HG03469 (cell line): ENCODE results near the gene HAVCR2.
"Not testable (repeated sequence)": the region's sequence is repeated elsewhere in the genome, so short reads cannot be mapped to it uniquely, and the experiment has no call there.

ENCODE experiments used
- ATAC-seq: cut with Tn5 transposase; IDR thresholded peaks from one replicate; pipeline ENCODE4 v1.9.1; 2021; ENCODE audit warnings: mild to moderate bottlenecking, moderate library complexity, moderate number of reproducible peaks; ENCODE audit not compliant: unreplicated experiment

The HAVCR2 gene

DNA sequence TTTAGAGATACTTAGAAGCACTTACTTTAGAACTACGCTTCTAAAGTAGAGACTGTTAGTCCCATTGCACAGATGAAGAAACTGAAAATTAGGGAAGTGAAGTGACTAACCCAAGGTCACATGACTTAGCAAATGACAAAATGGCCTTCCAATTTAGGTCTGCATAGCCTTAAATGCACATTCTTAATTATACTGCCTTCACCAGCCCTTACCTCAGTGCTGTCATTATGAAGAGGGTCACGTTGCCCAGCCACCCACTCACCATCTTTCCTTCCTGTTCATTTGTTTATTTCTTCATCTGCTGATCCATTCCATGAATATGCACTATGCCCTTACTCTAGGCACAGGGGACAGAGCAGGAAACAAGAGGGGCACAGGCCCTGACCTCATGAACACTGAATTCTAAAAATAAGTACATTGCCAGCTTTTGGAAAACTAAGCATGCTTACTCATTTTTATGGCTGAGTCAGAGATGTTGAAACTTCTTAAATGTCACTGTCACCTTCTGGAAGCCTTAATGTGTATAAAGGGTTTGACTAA lies 8.6 kb downstream of the HAVCR2 start:
- no peak for ATAC-seq

DNA sequence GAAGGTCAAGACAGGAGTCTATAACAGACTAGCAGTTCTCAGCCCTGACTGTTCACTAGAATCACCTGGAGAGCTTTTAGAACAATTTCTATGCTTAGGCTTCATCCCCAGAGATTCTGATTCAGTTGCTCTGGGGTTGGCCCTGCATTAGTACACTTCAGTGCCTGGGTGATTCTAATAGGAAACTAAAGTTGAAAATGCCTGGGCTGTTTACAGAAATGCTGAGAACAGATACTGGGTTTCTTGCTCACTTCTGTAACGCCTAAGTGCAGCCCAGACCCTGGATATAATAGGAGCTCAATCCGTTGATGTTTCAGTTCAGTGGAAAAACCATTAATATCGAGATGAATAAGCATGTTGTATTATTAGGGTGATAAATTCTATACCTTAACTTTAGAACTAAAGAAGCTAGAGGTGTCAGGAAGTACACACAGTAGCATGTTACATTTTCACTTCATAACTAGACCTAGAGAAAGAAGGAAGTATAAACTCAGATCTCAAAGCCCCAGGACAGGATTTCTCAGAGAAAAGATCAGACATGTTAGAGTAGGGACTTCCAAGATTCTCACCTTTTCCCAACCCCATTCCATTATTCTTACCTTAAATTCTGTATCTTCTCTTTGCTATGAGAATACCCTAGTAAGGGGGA lies 20.4 kb downstream of the HAVCR2 start:
- no peak for ATAC-seq

DNA sequence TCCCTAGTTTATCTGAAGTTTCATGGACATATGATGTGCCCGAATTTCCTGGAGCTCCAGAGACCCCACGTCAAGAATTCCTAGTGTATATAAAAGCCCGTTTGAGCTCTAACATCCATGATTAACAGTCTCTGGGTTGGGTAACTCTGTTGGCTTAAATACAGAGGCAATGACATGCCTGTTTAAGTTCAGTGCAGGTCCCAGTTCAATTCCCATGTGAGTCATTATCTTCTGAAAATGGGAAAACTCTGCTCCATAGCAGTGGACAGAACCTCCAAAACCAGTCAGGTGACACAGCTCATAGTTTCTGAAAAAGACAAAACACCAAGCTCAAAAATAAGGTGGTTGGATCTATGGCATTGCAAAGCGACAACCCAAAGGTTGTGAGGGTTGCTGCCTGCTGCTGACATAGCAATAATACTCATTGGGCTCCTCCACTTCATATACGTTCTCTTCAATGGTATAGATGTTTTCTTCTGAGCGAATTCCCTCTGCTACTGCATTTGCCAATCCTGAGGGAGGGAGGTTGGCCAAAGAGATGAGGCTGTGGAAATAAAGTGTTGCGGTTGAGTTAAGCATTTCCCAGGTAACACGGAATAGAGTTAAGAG lies 22.0 kb downstream of the HAVCR2 start:
- ATAC-seq: no peak

DNA sequence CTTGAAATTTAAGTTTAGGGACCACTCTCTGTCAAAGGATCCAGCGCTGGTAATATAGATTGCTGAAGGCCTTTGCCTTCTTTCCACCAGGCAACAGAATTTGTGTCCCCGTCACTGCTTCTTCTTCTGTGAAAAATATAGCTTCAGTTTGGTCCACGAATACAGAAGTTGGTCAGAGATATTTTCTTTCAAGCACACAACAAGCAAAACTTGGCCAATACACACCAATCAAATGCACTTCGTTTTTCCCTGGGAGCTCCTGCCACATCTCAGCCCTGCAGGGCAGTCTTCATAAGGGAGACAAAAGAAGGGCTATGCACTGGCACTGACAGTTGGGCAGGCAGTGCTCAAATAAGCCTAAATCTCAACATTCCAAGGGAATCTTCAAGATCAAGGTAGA lies 22.9 kb downstream of the HAVCR2 start:
- no peak for ATAC-seq

DNA sequence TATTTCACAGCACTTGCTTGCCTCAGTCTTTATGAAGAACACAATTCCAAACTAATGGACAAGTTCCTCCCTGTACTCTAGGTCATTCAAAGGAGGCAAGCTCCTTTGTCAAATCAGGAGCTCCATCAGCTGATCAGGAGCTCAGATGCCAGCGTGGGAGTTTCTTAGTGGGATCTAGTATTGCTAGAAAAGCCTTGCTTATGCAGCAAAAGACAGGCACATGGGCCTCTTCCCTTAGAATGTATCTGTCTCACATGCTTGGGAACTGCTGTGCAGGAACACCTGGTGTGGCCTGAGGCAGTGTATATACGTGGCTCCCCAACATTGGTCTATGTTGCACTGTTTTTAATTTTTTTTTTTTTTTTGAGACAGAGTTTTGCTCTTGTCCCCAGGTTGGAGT lies 28.6 kb downstream of the HAVCR2 start:
- ATAC-seq: no peak

DNA sequence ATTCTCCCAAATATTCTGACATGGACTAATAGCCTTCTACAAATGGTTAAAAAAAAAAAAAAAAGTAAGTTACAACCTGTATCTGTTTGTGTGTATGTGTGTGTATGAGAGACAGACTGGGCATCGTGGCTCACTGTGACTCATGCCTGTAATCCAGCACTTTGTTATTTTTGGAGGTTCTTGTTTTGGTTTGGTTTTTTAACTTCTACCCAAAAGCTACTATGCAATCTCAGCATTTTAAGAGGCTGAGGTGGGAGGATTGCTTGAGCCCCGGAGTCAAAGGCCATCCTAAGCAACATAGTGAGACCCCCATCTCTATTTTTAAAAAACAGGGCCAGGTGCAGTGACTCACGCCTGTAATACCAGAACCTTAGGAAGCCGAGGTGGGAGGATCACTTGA lies 32.3 kb downstream of the HAVCR2 start:
- ATAC-seq: no peak

DNA sequence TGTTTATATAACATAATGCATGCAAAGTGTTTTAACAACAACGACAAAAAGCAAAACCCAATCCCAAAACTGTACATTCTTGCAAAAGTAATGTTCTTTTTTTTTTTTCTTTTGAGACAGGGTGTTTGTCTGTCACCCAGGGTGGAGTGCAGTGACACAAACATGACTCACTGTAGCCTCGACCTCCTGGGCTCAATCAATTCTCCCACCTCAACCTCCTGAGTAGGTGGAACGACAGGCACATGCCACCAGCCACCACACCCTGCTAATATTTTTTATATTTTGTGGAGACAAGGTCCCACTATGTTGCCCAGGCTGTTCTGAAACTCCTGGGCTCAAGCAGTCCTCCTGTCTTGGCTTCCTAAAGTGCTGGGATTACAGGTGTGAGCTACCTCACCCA lies 36.3 kb downstream of the HAVCR2 start:
- no peak for ATAC-seq

DNA sequence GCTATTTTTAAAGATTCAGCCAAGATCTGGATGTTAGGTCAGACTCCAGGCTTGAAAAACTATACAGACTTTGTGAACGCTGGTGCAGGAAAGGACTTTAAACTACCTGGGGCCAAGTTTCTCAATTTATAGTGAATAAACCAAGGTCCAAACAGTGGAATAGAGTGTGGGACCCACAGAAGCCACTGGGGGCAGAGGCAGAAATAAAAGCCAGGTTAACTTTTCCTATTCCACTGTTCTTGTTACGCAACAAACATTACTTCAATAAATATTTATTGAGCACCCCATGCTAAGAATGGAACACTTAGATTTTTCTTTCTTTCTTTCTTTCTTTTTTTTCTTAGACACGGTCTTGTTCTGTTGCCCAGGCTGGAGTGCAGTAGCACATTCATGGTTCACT lies 38.9 kb downstream of the HAVCR2 start:
- no peak for ATAC-seq

DNA sequence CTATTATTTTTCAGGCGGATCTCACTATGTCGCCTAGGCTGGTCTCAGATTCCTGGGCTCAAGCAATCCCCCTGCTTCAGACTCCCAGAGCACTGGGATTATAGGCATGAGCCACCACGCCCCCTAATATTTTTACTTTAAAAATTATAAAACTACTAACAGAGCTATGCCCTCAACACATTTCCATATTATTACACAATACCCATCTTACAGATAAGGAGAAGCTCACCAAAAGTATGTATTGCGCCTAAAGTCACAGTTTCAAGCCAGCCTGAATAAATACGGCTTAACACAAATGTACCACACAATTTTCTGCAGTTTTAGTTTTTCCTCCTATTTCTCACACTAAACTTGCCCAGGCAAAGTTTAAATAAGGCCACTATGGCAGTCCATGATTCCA lies 40.1 kb downstream of the HAVCR2 start:
- ATAC-seq: no peak

DNA sequence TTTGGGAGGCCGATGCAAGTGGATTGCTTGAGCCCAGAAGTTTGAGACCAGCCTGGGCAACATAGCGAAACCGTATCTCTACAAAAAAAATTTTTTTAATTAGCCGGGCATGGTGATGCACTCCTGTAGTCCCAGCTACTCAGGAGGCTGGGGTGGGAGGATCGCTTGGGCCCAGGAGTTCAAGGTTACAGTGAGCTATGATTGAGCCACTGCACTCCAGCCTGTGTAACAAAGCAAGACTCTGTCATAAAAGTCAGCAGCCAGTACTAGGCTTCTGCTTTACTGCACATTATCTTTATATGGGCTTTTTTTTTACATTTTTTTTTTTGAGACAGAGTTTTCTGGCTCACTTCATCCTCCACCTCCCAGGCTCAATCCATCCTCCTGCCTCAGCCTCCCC lies 40.5 kb downstream of the HAVCR2 start:
- no peak for ATAC-seq

DNA sequence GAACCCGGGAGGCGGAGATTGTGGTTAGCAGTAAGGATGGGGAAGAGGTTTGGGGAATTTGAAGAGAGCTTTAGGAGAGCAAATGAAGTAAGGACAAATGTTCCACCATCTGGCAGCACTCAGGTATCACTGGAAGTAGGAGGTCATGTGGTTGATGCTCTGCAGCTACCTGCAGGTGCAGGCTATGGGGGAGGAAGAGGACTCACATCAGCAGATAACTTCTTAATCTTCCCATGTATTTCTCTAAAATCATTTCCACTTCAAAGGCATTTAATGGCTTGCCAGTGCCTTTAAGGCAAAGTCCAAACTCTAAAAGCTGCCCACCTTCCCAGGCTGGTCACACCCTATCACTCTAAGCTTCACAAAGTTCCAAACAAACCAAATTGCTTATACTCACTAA lies 41.8 kb downstream of the HAVCR2 start:
- ATAC-seq: no peak

DNA sequence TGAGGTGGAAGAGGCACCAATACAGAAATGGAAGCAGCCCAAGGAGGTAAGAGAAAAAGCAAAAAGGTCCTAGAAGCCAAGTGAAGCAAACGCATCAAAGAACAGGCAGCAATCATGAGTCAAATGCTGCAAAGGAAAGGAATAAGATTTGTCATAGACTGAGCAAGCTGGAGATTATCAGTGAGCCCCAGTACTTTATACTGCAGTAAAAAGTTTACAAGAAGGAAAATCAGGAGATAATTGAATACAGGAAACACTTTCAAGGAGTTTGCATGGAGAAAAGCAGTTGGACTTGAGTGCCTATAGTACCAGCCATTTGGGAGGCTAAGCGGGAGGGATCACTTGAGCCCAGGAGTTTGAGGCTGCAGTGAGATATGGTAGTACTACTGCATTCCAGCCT lies 42.8 kb downstream of the HAVCR2 start:
- no peak for ATAC-seq

DNA sequence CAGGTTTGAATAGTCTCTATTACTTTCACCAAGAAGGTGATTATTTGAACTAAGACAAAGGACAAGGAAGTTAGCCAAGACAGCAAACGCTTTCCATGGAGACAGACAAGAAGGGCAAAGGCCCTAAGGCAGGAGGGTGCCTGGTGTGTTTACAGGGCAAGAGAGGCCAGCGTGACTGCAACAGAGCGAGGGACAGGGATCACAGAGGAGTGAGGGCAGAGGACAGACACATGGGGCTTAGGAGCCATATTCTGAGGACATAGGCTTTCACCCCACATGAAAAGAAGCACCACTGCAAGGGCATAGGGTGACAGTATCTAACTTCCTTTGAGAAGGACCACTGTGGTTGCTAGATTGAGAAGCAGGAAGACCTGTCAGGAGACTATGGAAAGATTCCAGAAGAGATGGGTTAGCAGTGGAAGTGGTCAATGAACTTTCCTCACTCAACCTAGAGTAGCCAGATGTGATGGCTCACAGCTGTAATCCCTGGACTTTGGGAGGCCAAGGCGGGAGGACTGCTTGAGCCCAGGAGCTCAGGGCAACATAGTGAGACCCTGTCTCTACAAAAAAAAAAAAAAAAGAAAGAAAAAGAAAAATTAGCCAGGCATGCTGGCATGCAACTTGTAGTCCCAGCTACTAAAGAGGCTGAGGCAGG lies 44.9 kb downstream of the HAVCR2 start:
- ATAC-seq: no peak

DNA sequence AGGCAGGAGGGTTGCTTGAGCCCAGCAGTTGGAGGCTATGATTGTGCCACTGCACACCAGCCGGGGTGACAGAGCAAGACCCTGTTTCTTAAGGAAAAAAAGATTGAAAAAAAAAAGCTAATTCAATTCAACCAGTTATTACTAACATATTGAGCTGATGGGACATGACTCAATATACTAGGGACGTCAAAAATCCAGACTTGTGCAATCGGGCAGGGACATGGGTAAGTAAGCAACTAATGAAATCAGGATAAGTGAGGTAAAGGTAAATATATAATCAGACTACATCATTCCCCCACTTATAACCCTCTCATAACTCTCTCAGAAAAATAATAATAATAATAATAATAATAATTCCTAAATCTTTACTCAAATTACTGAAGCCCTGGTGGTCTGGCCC lies 49.0 kb downstream of the HAVCR2 start:
- no peak for ATAC-seq

DNA sequence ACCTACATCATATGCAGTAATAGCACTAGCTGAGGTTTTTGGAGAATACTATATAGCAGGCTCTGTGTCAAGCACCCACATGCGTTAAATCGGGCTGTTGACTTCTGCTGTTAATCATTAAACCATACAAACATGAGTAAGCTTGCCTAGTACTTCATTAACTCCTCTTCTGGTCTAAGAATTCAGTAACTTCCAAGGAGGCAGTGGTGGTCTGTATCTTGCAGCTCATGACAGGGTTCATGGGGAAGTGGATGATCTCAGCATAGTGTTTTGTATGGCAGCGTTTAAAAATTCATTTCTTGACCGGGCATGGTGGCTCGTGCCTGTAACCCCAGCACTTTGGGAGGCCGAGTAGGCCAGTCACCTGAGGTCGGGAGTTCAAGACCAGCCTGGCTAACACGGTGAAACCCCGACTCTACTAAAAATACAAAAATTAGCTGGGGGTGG lies 49.7 kb downstream of the HAVCR2 start, which contains the start of gene HAVCR1:
Gene HAVCR1, minus strand, starts transcription at position 24 of the 447 bp plus-strand sequence. CDS start 1,173 bp downstream, outside the sequence.
- ATAC-seq: no peak

DNA sequence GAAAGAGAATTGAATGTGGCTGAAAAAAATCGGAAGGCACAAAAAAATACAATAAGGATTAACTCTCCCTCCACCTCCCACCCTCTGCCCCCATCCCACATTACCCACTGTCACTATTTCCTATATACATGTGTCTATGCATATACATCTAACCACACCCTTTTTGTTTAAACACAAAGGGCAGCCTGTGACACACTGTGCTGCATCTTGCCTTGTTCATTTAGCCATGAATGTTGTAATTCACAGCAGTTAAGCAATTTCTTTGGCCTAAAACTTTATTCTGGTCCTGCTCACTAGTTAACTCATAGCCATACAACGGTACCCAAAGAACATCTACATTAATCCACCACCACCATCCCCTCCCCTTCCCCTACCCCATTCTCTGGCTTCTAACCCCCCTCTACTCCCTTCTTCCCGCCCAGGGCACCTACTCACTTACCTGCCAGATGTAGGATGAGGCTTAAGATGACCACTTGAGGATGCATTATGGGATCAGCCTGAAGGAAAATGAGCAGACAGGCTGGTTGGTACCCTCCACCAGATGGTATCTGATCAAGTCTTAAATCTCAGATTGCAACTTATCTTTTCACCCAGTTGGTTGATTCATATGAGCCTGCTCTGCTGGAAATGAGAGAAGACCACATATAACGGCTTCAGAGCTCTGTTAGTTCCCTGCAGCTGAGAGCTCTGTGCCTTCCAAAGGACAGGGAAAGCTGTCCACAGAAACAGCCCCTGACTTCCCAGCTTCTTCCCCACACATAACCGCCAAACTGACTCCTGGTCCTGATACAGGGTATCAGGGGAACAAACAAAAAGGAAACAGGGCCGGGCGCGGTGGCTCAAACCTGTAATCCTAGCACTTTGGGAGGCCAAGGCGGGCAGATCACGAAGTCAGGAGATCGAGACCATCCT lies 51.1 kb downstream of the HAVCR2 start:
- no peak for ATAC-seq

DNA sequence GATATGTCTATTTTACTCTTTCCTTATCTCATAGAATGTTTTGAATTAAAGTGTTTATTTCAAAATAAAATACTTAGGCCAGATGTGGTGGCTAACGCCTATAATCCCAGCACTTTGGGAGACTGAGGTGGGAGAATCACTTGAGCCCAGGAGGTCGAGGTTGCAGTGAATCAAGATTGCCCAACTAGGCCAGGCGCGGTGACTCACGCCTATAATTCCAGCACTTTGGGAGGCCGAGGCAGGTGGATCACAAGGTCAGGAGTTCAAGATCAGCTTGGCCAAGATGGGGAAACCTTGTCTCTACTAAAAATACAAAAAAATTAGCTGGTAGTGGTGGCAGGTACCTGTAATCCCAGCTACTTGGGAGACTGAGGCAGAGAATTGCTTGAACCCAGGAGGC lies 52.0 kb downstream of the HAVCR2 start:
- not testable (repeated sequence) for ATAC-seq

DNA sequence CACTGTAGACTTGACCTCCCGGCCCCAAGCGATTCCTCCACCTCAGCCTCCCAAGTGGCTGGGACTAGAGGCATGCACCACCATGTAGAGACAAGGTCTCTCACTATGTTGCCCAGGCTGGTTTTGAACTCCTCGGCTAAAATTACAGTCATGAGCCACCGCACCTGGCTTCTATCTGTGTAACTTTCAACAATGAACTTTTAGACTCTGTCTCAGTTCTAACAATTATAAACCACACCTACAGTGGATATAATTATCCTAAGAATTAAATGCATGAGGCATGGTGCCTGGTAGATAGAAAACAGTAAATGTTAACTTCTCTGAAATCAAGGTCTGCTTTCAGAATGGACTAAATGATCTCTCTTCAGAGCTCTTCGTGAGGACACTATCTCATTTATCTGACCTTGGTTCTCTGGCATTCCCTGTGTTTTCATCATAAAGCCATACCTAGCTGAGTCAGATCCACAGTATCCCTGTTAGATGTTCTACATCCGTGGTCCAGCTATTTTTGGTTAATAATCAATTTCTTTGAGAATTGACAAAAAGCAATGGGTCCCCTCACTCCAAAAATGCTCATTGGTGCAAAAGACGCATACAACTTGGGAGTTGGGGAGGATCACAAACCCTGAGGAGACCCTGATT lies 57.1 kb downstream of the HAVCR2 start:
- no peak for ATAC-seq

DNA sequence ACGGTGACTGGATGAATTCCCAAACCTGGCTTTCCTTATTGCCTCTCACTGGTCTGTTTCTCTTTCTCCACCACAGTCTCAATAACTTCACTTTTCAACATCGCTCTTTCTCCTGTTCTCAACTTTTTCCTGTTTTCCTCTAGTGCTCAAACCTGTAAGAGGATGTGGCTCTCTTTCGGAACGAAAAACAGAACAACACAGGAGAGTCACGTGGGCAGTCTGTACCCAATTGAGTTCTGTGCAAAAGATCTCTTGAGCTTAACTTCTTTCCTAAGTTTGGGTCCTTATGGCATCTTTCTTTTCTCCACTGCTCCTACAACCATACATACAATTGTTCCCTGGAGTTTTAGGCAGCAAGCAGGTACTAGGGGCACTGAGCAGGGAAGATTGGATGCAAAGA lies 58.8 kb downstream of the HAVCR2 start:
- ATAC-seq: no peak

DNA sequence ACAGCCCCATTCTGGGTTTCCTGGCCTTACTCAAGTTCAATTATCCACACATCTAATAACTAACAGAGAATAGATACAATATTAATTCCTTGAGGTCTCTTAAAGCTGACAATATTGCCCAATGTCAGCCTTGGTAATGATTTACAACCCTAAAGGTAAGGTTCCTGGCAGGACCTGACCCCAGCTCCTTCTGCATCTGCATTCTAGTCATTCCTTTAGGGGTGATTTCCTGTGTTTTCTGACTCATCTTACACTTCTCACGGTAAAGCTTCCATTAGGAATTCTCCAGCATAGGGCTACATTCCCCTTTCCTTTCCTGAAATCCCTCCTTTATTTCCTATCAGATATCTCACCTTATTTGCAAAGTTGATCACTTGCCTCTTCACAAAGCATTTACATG lies 59.2 kb downstream of the HAVCR2 start:
- ATAC-seq: no peak
